H1 (cell line): Measurements from ENCODE around the gene NPHP4. TPM values are rescaled to one million over a fixed set of nuclear protein-coding genes. Genes with fewer than 3 reads are reported as not detected.

Experiments used
- CTCF ChIA-PET: fragments of 300-600 bp; sonication (Branson Sonifier 250); formaldehyde crosslinking; loops from one replicate; lab custom pipeline; 2021; ENCODE audit not compliant: partially characterized antibody; lab: Charles Lee
- POLR2A ChIA-PET: fragments of 300-600 bp; sonication (Branson Sonifier 250); formaldehyde crosslinking; loops from one replicate; lab custom pipeline; 2021; ENCODE audit warnings: inconsistent platforms; ENCODE audit not compliant: partially characterized antibody; lab: Charles Lee
- DNase-seq, 2 experiments: peaks; one replicate each; pipeline versions ENCODE4 v3.0.0 to v3.0.0-alpha.2; 2010 to 2022; ENCODE audit warnings: low spot score in 2 of 2, low read depth in 1 of 2, mixed read lengths in 1 of 2
- FAIRE-seq: peaks from 2 replicates; lab custom pipeline; 2011; peaks lifted over from hg19 to GRCh38; lab: Jason Lieb, UNC
- H2AFZ ChIP-seq: 2 replicates; pipeline ENCODE4 v1.8.1; 2012; ENCODE audit warnings: low read length, inconsistent platforms
- H2AK5ac ChIP-seq: 2 replicates; pipeline ENCODE4 v1.6.1; 2013; ENCODE audit warnings: low read depth, low read length
- H2BK120ac ChIP-seq: replicated peaks from 2 replicates; pipeline ENCODE3; 2013; ENCODE audit warnings: low read depth, low read length, inconsistent platforms
- H2BK12ac ChIP-seq: 2 replicates; pipeline ENCODE4 v1.6.1; 2013; ENCODE audit warnings: low read depth, low read length
- H2BK15ac ChIP-seq: 2 replicates; pipeline ENCODE4 v1.6.1; 2013; ENCODE audit warnings: low read length
- H2BK20ac ChIP-seq: 2 replicates; pipeline ENCODE4 v1.6.1; 2013; ENCODE audit warnings: low read length
- H2BK5ac ChIP-seq: 2 replicates; pipeline ENCODE4 v1.6.1; 2013; ENCODE audit warnings: low read depth, low read length
- H3K14ac ChIP-seq: 2 replicates; pipeline ENCODE4 v1.6.1; 2013; ENCODE audit warnings: inconsistent platforms; ENCODE audit not compliant: insufficient read length
- H3K18ac ChIP-seq: 2 replicates; pipeline ENCODE4 v1.6.1; 2013; ENCODE audit warnings: low read length; ENCODE audit errors: extremely low read depth
- H3K23ac ChIP-seq: 2 replicates; pipeline ENCODE4 v1.6.1; 2013; ENCODE audit warnings: inconsistent platforms; ENCODE audit not compliant: insufficient read length
- H3K23me2 ChIP-seq: 2 replicates; pipeline ENCODE4 v1.6.1; 2013; ENCODE audit warnings: low read depth, low read length
- H3K27ac ChIP-seq: 2 replicates; pipeline ENCODE4 v1.6.1; 2011; ENCODE audit warnings: low read depth, low read length, inconsistent platforms
- H3K27me3 ChIP-seq, 4 experiments: replicated peaks in 1 of 4; 1 replicate in 1 of 4; 2 replicates in 3 of 4; pipeline versions ENCODE4 v1.6.1 to v1.8.1; 2011 to 2013; ENCODE audit warnings: low read length in 3 of 4, mild to moderate bottlenecking in 3 of 4, inconsistent platforms in 2 of 4, mixed read lengths in 2 of 4, moderate library complexity in 1 of 4; ENCODE audit not compliant: control insufficient read depth in 3 of 4, insufficient read depth in 3 of 4; ENCODE audit errors: extremely low read depth in 1 of 4
- H3K36me3 ChIP-seq, 4 experiments: 2 replicates each; pipeline versions ENCODE4 v1.6.1 to v1.8.1; 2011 to 2013; ENCODE audit warnings: mild to moderate bottlenecking in 4 of 4, low read length in 3 of 4, moderate library complexity in 2 of 4, control low read depth in 1 of 4, inconsistent platforms in 1 of 4; ENCODE audit not compliant: insufficient read depth in 4 of 4, control insufficient read depth in 2 of 4
- H3K4ac ChIP-seq: replicated peaks from 2 replicates; pipeline ENCODE3; 2013; ENCODE audit warnings: low read length, low read depth, mixed read lengths, inconsistent platforms; ENCODE audit not compliant: insufficient read length
- H3K4me1 ChIP-seq, 4 experiments: replicated peaks in 1 of 4; 1 replicate in 1 of 4; 2 replicates in 3 of 4; pipeline versions ENCODE4 v1.6.1 to v1.8.1; 2011 to 2013; ENCODE audit warnings: low read length in 3 of 4, inconsistent platforms in 2 of 4, mixed read lengths in 1 of 4; ENCODE audit not compliant: insufficient read depth in 4 of 4, control insufficient read depth in 3 of 4
- H3K4me2 ChIP-seq, 2 experiments: 2 replicates each; pipeline versions ENCODE4 v1.6.1 to v1.8.1; 2011 to 2013; ENCODE audit warnings: low read depth in 2 of 2, low read length in 2 of 2, control low read depth in 1 of 2, inconsistent platforms in 1 of 2, mild to moderate bottlenecking in 1 of 2; ENCODE audit not compliant: insufficient read depth in 1 of 2
- H3K4me3 ChIP-seq, 4 experiments: fragments of 200-600, 300-600 bp in 1 of 4; sonication (generic), shearing (Covaris generic), sonication (Bioruptor Twin) in 1 of 4; 2 replicates each; pipeline versions ENCODE4 v1.5.1 to v1.8.1; 2011 to 2016; ENCODE audit warnings: low read length in 4 of 4, low read depth in 3 of 4, control low read depth in 2 of 4, inconsistent platforms in 2 of 4, mild to moderate bottlenecking in 2 of 4, mixed read lengths in 1 of 4, moderate library complexity in 1 of 4; ENCODE audit not compliant: insufficient read depth in 2 of 4; ENCODE audit errors: extremely low read depth in 1 of 4
- H3K56ac ChIP-seq: replicated peaks from 2 replicates; pipeline ENCODE3; 2013; ENCODE audit warnings: low read depth, mild to moderate bottlenecking, mixed read lengths, low read length, inconsistent platforms; ENCODE audit not compliant: insufficient read length
- H3K79me1 ChIP-seq: 2 replicates; pipeline ENCODE4 v1.6.1; 2013; ENCODE audit warnings: low read depth, low read length, control low read depth
- H3K79me2 ChIP-seq, 2 experiments: 2 replicates each; pipeline versions ENCODE4 v1.6.1 to v1.8.1; 2012 to 2013; ENCODE audit warnings: low read length in 2 of 2, mild to moderate bottlenecking in 2 of 2, inconsistent platforms in 1 of 2; ENCODE audit not compliant: insufficient read depth in 2 of 2, control insufficient read depth in 1 of 2
- H3K9ac ChIP-seq, 4 experiments: replicated peaks in 1 of 4; 1 replicate in 1 of 4; 2 replicates in 3 of 4; pipeline versions ENCODE4 v1.6.1 to v1.8.1; 2011 to 2013; ENCODE audit warnings: low read depth in 3 of 4, low read length in 3 of 4, control low read depth in 2 of 4, mild to moderate bottlenecking in 2 of 4, moderate library complexity in 2 of 4, inconsistent platforms in 1 of 4; ENCODE audit errors: extremely low read depth in 1 of 4
- H3K9me3 ChIP-seq, 2 experiments: 2 replicates each; pipeline versions ENCODE4 v1.6.1 to v1.8.1; 2012 to 2013; ENCODE audit warnings: mild to moderate bottlenecking in 2 of 2, moderate library complexity in 2 of 2, control low read depth in 1 of 2, inconsistent platforms in 1 of 2, low read depth in 1 of 2, low read length in 1 of 2, mixed read lengths in 1 of 2; ENCODE audit not compliant: insufficient read depth in 2 of 2
- H4K20me1 ChIP-seq, 2 experiments: replicated peaks in 1 of 2; 2 replicates each; pipeline versions ENCODE3 to v1.8.1; 2011 to 2013; ENCODE audit warnings: inconsistent platforms in 2 of 2, low read length in 2 of 2, mild to moderate bottlenecking in 1 of 2; ENCODE audit not compliant: insufficient read depth in 2 of 2, control insufficient read depth in 1 of 2
- H4K5ac ChIP-seq: 2 replicates; pipeline ENCODE4 v1.6.1; 2013; ENCODE audit warnings: low read length, low read depth, mixed read lengths, inconsistent platforms; ENCODE audit not compliant: insufficient read length
- H4K8ac ChIP-seq: 2 replicates; pipeline ENCODE4 v1.8.0; 2013; ENCODE audit warnings: mild to moderate bottlenecking, moderate library complexity, low read length, inconsistent platforms; ENCODE audit not compliant: insufficient read depth; ENCODE audit errors: extremely low read depth
- H4K91ac ChIP-seq: replicated peaks from 2 replicates; pipeline ENCODE3; 2013; ENCODE audit warnings: low read length, mixed read lengths, inconsistent platforms; ENCODE audit not compliant: insufficient read length
- BACH1 ChIP-seq: IDR thresholded peaks from 2 replicates; pipeline ENCODE4 v1.6.1; 2012; ENCODE audit warnings: low read length, improper control_type of control experiment
- E2F6 ChIP-seq: IDR thresholded peaks from 2 replicates; pipeline ENCODE4 v1.6.1; 2012; ENCODE audit warnings: inconsistent platforms
- EP300 ChIP-seq, 2 experiments: IDR thresholded peaks; 1 replicate in 1 of 2; 2 replicates in 1 of 2; pipeline ENCODE4 v1.6.1; 2011 to 2012; ENCODE audit warnings: low read depth in 2 of 2, low read length in 2 of 2, mild to moderate bottlenecking in 2 of 2, borderline replicate concordance in 1 of 2, inconsistent platforms in 1 of 2, moderate library complexity in 1 of 2
- HDAC6 ChIP-seq: IDR thresholded peaks from one replicate; pipeline ENCODE4 v1.7.1; 2012; ENCODE audit warnings: low read depth, mild to moderate bottlenecking, inconsistent platforms, low read length, moderate library complexity
- JUN ChIP-seq: IDR thresholded peaks from 2 replicates; pipeline ENCODE4 v1.6.1; 2011; ENCODE audit warnings: low read depth, mild to moderate bottlenecking, improper control_type of control experiment, low read length
- KDM5A ChIP-seq: fragments of 200-600 bp; IDR thresholded peaks from 2 replicates; pipeline ENCODE4 v1.7.1; 2012; ENCODE audit warnings: mild to moderate bottlenecking, low read length, inconsistent platforms, mixed read lengths
- WGBS, 2 experiments: shearing (Covaris generic) in 1 of 2; methylation state at CpG; one replicate each; pipeline versions ENCODE4 v1.1.6 to v1.1.7; 2013 to 2015; ENCODE audit warnings: low lambda C conversion rate in 2 of 2, mixed read lengths in 2 of 2, inconsistent platforms in 1 of 2, low coverage in 1 of 2, missing lambda C conversion rate in 1 of 2; ENCODE audit not compliant: insufficient replicate concordance in 2 of 2, insufficient coverage in 1 of 2, insufficient read length in 1 of 2; ENCODE audit errors: extremely low coverage in 1 of 2, missing lambda C conversion rate in 1 of 2; 5-methylcytosine and 5-hydroxymethylcytosine counted together
- polyA plus RNA-seq, 7 experiments: library from polyadenylated mRNA; depleted of rRNA in 3 of 7; stranded (reverse) in 5 of 7; unstranded in 2 of 7; fragments of >200 nt in 5 of 7; fragments of 200-250 nt in 2 of 7; gene quantifications; 1 replicate in 5 of 7; 2 replicates in 1 of 7; 4 replicates in 1 of 7; pipeline versions ENCODE4 v1.2.1 to v1.2.3, GENCODE V29; 2011 to 2013; ENCODE audit warnings: missing spikeins in 2 of 7, mixed read lengths in 2 of 7
- total RNA-seq: library from RNA; stranded (reverse); fragmentation: NEBNext Ultra II Directional; extraction: Animal tissue kit (Norgen Biotek cat#: 25700); gene quantifications from 2 replicates; pipeline ENCODE4 v1.2.1, GENCODE V29; 2021
- TF ChIP-seq, protein P1 (sequence below): IDR thresholded peaks from 2 replicates; pipeline ENCODE4 v1.6.1; 2011; ENCODE audit warnings: low read length, improper control_type of control experiment

The NPHP4 gene
- total and polyA plus RNA-seq, 2 of the 8 experiments (the other 6 are each of a cell fraction or from before 2014, with no cell fraction given): 5.8 to 14.0 TPM

- 96% methylated on average over 12 of the region's 13 CpGs; no CpG with 5 or more reads in 1 of the 2 experiments for WGBS, 2 experiments
Observed at GRCh38 chr1:5884110-5884509, 108.1 kb downstream of the NPHP4 start.

More at GRCh38 chr1:5884110-5884509, 108.1 kb downstream of the NPHP4 start:
- Histone ChIP-seq H3K27ac (no peak overlapping the region), H2AFZ (no peak overlapping the region), H4K8ac (no peak overlapping the region), H3K79me1 (no peaks in the 10 kb centered on the region), H4K5ac (no peak overlapping the region), H3K14ac (no peak overlapping the region), H3K56ac (no peak overlapping the region), H2BK5ac (no peak overlapping the region), H3K23ac (no peak overlapping the region), H2AK5ac (no peak overlapping the region), H3K23me2 (peaks cover 2% of the 10 kb centered on the region; the same call in 1 of the 2 replicates), H3K9me3 (peaks cover 7 to 9% of the 10 kb centered on the region in 2 experiments; a peak in 1 of 4 replicates), H3K4me2 (no peak overlapping the region), H3K4me1 (no peaks in the 10 kb centered on the region; a peak in 1 of 7 replicates), H4K20me1 (no peaks in the 10 kb centered on the region), H3K36me3 (peaks cover 0 to 8% (median 0%) of the 10 kb centered on the region in 4 experiments; a peak in 3 of 8 replicates), H4K91ac (no peak overlapping the region), H3K9ac (no peak overlapping the region), H2BK15ac (no peak overlapping the region), H3K27me3 (no peaks in the 10 kb centered on the region), H2BK20ac (no peak overlapping the region), H2BK12ac (no peak overlapping the region), H3K4ac (no peak overlapping the region), H3K18ac (no peak overlapping the region), H3K79me2 (no peaks in the 10 kb centered on the region), H2BK120ac (no peak overlapping the region), H3K4me3 (no peak overlapping the region)
- DNase-seq (no peak), FAIRE-seq (no peak)
- no peak for TF ChIP-seq KDM5A
- TF ChIP-seq JUN: no peak
- TF ChIP-seq E2F6: no peak
- TF ChIP-seq HDAC6: no peak
- TF ChIP-seq, protein P1, sequence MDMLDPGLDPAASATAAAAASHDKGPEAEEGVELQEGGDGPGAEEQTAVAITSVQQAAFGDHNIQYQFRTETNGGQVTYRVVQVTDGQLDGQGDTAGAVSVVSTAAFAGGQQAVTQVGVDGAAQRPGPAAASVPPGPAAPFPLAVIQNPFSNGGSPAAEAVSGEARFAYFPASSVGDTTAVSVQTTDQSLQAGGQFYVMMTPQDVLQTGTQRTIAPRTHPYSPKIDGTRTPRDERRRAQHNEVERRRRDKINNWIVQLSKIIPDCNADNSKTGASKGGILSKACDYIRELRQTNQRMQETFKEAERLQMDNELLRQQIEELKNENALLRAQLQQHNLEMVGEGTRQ: no peak
- no peak for TF ChIP-seq BACH1
- no peak for TF ChIP-seq EP300 (IDR thresholded peaks at IDR 0.05; ENCODE audit: borderline replicate concordance in 1 of 2, low read depth in 2 of 2, low read length in 2 of 2)
- CTCF ChIA-PET: interaction anchor here (0.6 to 10.2 kb wide), 7 partner anchors 10 to 937 kb away, joined by 3 to 58 read pairs (median 3); no protein-coding TSS in a partner anchor
- POLR2A ChIA-PET: no interaction called here
